Measurements from ENCODE around the gene XPNPEP1. TPM values are rescaled to one million over a fixed set of nuclear protein-coding genes. Genes with fewer than 3 reads are reported as not detected.

XPNPEP1 gene
- total and polyA plus RNA-seq, 8 donors: 21.7 to 180 (median 63.8) TPM

DNA sequence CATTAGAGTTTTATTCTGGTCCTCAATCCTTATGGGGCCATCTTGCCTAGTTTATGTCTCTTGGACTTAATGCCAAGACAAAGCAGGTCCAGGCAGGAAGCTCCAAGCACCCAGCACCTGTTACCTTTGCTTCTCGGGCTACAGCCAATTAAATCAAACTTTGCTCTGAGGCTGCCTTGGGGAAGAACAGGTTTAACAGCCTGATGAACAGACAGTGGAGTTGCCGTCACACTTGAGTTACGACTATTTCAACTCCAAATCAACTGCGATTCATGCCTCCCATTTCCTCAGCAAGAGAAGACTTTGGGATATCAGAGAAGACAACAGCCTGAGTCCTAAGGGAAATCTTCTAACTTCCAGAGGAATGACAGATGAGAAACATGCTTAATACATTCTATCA lies 62.2 kb downstream of the XPNPEP1 start:
- intact Hi-C loops (cut with DNase I; ENCODE audit: low total_unique reads): no loop called here
- Histone ChIP-seq H3K27me3 (no peaks in the 10 kb centered on the region), H3K4me1 (no peaks in the 10 kb centered on the region), H3K36me3 (peaks cover 20 to 38% (median 32%) of the 10 kb centered on the region in 4 donors), H3K4me3 (no peak overlapping the region), H3K27ac (no peak overlapping the region), H3K9me3 (peaks cover 0 to 7% (median 2%) of the 10 kb centered on the region in 4 donors)
- DNase-seq: peak in 1 of 2 donors; percentile 38
- TF ChIP-seq, protein P1, sequence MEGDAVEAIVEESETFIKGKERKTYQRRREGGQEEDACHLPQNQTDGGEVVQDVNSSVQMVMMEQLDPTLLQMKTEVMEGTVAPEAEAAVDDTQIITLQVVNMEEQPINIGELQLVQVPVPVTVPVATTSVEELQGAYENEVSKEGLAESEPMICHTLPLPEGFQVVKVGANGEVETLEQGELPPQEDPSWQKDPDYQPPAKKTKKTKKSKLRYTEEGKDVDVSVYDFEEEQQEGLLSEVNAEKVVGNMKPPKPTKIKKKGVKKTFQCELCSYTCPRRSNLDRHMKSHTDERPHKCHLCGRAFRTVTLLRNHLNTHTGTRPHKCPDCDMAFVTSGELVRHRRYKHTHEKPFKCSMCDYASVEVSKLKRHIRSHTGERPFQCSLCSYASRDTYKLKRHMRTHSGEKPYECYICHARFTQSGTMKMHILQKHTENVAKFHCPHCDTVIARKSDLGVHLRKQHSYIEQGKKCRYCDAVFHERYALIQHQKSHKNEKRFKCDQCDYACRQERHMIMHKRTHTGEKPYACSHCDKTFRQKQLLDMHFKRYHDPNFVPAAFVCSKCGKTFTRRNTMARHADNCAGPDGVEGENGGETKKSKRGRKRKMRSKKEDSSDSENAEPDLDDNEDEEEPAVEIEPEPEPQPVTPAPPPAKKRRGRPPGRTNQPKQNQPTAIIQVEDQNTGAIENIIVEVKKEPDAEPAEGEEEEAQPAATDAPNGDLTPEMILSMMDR (IDR thresholded peaks at IDR 0.05): no peak
- no peak for TF ChIP-seq EP300 (IDR thresholded peaks at IDR 0.05)
- TF ChIP-seq POLR2A (IDR thresholded peaks at IDR 0.05): no peak
- TF ChIP-seq POLR2AphosphoS5 (IDR thresholded peaks at IDR 0.05): no peak
- 75 to 96% (median 80%) methylated on average over 4 of the region's 4 CpGs for WGBS, 5 donors

DNA sequence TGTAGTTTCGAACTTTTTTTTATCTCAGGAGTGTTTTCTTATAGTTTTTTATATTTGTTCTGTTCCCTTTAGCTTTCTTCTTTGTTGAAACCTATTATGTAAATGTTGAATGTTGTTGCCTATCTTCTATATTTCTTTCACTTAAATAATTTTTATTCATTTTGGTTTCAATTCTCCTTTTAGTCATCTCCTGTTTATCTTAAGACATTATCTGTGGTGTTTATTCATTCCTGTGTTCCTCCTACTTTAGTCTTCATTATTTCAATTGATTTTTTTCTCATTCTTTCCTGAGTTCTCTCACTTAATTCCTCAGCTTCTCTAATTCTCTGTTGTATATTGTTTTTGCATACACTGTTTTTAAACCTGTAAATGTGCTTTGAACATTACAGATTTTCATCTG lies 64.1 kb downstream of the XPNPEP1 start:
- no peak for DNase-seq
- 45 to 83% (median 55%) methylated on average over 1 of the region's 1 CpG for WGBS, 5 donors
- Histone ChIP-seq H3K36me3 (peaks cover 3 to 19% (median 13%) of the 10 kb centered on the region in 4 donors), H3K4me1 (no peaks in the 10 kb centered on the region), H3K4me3 (no peak overlapping the region), H3K27me3 (no peaks in the 10 kb centered on the region), H3K9me3 (peaks cover 0 to 7% (median 2%) of the 10 kb centered on the region in 4 donors), H3K27ac (no peak overlapping the region)
- intact Hi-C loops (cut with DNase I; ENCODE audit: low total_unique reads): no loop called here
- TF ChIP-seq EP300 (IDR thresholded peaks at IDR 0.05): no peak
- no peak for TF ChIP-seq POLR2A (IDR thresholded peaks at IDR 0.05)
- TF ChIP-seq POLR2AphosphoS5 (IDR thresholded peaks at IDR 0.05): no peak
- TF ChIP-seq, protein P1 (IDR thresholded peaks at IDR 0.05): no peak

DNA sequence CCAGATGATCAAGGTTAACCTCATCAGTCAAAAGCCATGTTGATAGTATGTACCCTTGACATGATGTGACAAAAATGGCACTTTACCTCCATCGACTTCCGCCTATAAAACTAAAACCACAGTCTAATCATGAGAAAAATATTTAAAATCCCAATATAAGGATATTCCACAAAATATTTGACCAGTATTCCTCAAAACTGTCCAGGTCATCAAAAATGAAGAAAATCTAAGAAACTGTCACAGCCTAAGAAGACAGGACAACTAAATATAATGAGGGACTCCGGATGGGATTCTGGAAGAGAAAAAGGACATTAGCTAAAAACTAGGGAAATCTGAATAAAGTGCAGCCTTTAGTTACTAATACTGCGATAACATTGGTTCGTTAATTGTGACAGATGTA lies 67.6 kb downstream of the XPNPEP1 start:
- WGBS, 5 donors: 88 to 93% (median 90%) methylated on average over 5 of the region's 5 CpGs
- TF ChIP-seq EP300 (IDR thresholded peaks at IDR 0.05): no peak
- TF ChIP-seq POLR2AphosphoS5 (IDR thresholded peaks at IDR 0.05): no peak
- no peak for TF ChIP-seq POLR2A (IDR thresholded peaks at IDR 0.05)
- TF ChIP-seq, protein P1 (IDR thresholded peaks at IDR 0.05): no peak
- Histone ChIP-seq H3K27ac (no peak overlapping the region), H3K4me3 (no peak overlapping the region), H3K9me3 (no peaks in the 10 kb centered on the region), H3K27me3 (no peaks in the 10 kb centered on the region), H3K36me3 (no peaks in the 10 kb centered on the region), H3K4me1 (peaks cover 0 to 13% (median 11%) of the 10 kb centered on the region in 4 donors)
- intact Hi-C loops (cut with DNase I; ENCODE audit: low total_unique reads): no loop called here
- DNase-seq: no peak

DNA sequence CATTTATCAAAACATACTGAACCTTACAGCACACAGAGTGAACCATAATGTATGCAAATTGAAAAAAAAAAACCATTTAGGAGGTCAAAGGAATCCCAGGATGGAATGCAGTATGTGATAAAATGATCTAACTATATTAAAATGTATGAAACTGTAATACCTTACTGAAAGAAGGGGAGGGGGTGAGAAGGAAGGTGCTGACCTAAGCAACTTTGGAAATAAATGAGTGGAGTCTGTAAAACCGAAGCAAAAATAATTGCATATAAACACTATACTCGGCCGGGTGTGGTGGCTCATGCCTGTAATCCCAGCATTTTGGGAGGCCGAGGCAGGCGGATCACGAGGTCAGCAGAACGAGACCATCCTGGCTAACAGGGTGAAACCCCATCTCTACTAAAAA lies 69.4 kb downstream of the XPNPEP1 start:
- no peak overlapping the region for H3K27ac ChIP-seq
- no peaks in the 10 kb centered on the region for H3K9me3 ChIP-seq
- peaks cover 0 to 13% (median 11%) of the 10 kb centered on the region in 4 donors for H3K4me1 ChIP-seq
- no peaks in the 10 kb centered on the region for H3K36me3 ChIP-seq
- TF ChIP-seq POLR2A (IDR thresholded peaks at IDR 0.05) (no peak), EP300 (IDR thresholded peaks at IDR 0.05) (no peak), POLR2AphosphoS5 (IDR thresholded peaks at IDR 0.05) (no peak)
- TF ChIP-seq, protein P1 (IDR thresholded peaks at IDR 0.05): no peak
- intact Hi-C loops (cut with DNase I; ENCODE audit: low total_unique reads): no loop called here
- DNase-seq: no peak
- no peaks in the 10 kb centered on the region for H3K27me3 ChIP-seq
- WGBS, 5 donors: 92 to 96% (median 93%) methylated on average over 7 of the region's 7 CpGs
- no peak overlapping the region for H3K4me3 ChIP-seq
